Lung (tissue), 12 donors: ENCODE measurements around the gene UGCG. TPM values are rescaled to one million over a fixed set of nuclear protein-coding genes. Genes with fewer than 3 reads are reported as not detected.

Experiments used
- ATAC-seq: fragments of 200-7000 bp; cut with Tn5 transposase; one replicate; pipeline ENCODE4 v1.9.1; 2020; ENCODE audit warnings: moderate number of reproducible peaks; ENCODE audit not compliant: insufficient read depth, low FRiP score
- DNase-seq, 3 donors: peaks; one replicate each; pipeline ENCODE4 v3.0.0-alpha.2; 2013 to 2017
- H3K27ac ChIP-seq, 2 donors: one replicate each; pipeline ENCODE4 v1.5.1; 2013; ENCODE audit warnings: mild to moderate bottlenecking in 2 of 2, moderate library complexity in 2 of 2, control low read depth in 1 of 2, inconsistent platforms in 1 of 2, low read depth in 1 of 2, low read length in 1 of 2
- H3K27me3 ChIP-seq, 3 donors: one replicate each; pipeline ENCODE4 v1.5.1; 2013; ENCODE audit warnings: low read length in 2 of 3; ENCODE audit not compliant: control insufficient read depth in 3 of 3, insufficient read depth in 3 of 3
- H3K36me3 ChIP-seq, 4 donors: one replicate each; pipeline ENCODE4 v1.5.1; 2013; ENCODE audit warnings: low read length in 4 of 4, mild to moderate bottlenecking in 1 of 4, moderate library complexity in 1 of 4; ENCODE audit not compliant: control insufficient read depth in 4 of 4, insufficient read depth in 4 of 4
- H3K4me1 ChIP-seq, 5 donors: one replicate each; pipeline ENCODE4 v1.5.1; 2013; ENCODE audit warnings: low read length in 5 of 5, mild to moderate bottlenecking in 2 of 5, moderate library complexity in 1 of 5; ENCODE audit not compliant: control insufficient read depth in 5 of 5, insufficient read depth in 5 of 5
- H3K4me3 ChIP-seq: one replicate; pipeline ENCODE4 v1.5.1; 2013; ENCODE audit warnings: mild to moderate bottlenecking, control low read depth, moderate library complexity
- H3K9ac ChIP-seq, 2 donors: one replicate each; pipeline ENCODE4 v1.5.1; 2013; ENCODE audit warnings: low read length in 2 of 2, control low read depth in 1 of 2; ENCODE audit not compliant: insufficient read depth in 1 of 2
- H3K9me3 ChIP-seq, 4 donors: one replicate each; pipeline ENCODE4 v1.5.1; 2013; ENCODE audit warnings: low read length in 3 of 4, mild to moderate bottlenecking in 1 of 4, moderate library complexity in 1 of 4; ENCODE audit not compliant: control insufficient read depth in 4 of 4, insufficient read depth in 3 of 4
- CTCF ChIP-seq: IDR thresholded peaks from 2 replicates; pipeline ENCODE4 v1.5.1; 2012; ENCODE audit warnings: mild to moderate bottlenecking; ENCODE audit errors: control extremely low read depth, extremely low read depth
- WGBS, 2 donors: extraction: QIAGEN DNeasy Blood & Tissue Kit; methylation state at CpG; one replicate each; pipeline ENCODE4 v1.1.7; 2013; 5-methylcytosine and 5-hydroxymethylcytosine counted together
- polyA plus RNA-seq, 2 donors: library from polyadenylated mRNA; stranded (reverse); fragments of 200-250 nt; gene quantifications; one replicate each; pipeline ENCODE4 v1.2.1, GENCODE V29; 2013
- total RNA-seq, 2 donors: library from RNA; depleted of rRNA in 1 of 2; stranded (reverse); fragments of >200 nt in 1 of 2; gene quantifications; one replicate each; pipeline ENCODE4 v1.2.1, GENCODE V29; 2014 to 2021
- donor health status: control.
- donor health status: control.
- donor health status: Bipolar disorder and iron deficiency.
- donor health status: healthy.
- donor health status: DM: yes; HTN: yes; CAD: no.

Gene UGCG
- total and polyA plus RNA-seq, 4 donors = 32.2 to 157 (median 37.5) TPM

GRCh38 chr9:111925784-111926183 is 29.2 kb downstream of the UGCG start:
- DNase-seq = no peak
- H3K9ac ChIP-seq = no peak overlapping the region
- WGBS, 2 donors = 45 to 51% methylated on average over 2 of the region's 2 CpGs
- H3K27ac ChIP-seq = no peak overlapping the region
- no peak for ATAC-seq
- peaks cover 6 to 17% (median 10%) of the 10 kb centered on the region in 4 donors for H3K36me3 ChIP-seq
- H3K27me3 ChIP-seq = no peaks in the 10 kb centered on the region
- no peaks in the 10 kb centered on the region for H3K9me3 ChIP-seq
- H3K4me3 ChIP-seq = no peak overlapping the region
- peaks cover 0 to 4% (median 3%) of the 10 kb centered on the region in 5 donors for H3K4me1 ChIP-seq
- no peak for TF ChIP-seq CTCF

- TF ChIP-seq CTCF = no peak
- 33 to 44% methylated on average over 6 of the region's 6 CpGs for WGBS, 2 donors
- H3K9ac ChIP-seq = no peak overlapping the region
- H3K9me3 ChIP-seq = no peaks in the 10 kb centered on the region
- H3K4me3 ChIP-seq = no peak overlapping the region
- ATAC-seq (peak; percentile 75), DNase-seq (peak; percentile 28 to 74 (median 33))
- peaks cover 0 to 4% (median 3%) of the 10 kb centered on the region in 5 donors for H3K4me1 ChIP-seq
- H3K36me3 ChIP-seq = peaks cover 4 to 21% (median 10%) of the 10 kb centered on the region in 4 donors
- no peaks in the 10 kb centered on the region for H3K27me3 ChIP-seq
- peak overlapping the region in 1 of 2 donors; percentile 68 for H3K27ac ChIP-seq
Observed at GRCh38 chr9:111926421-111926875, 29.8 kb downstream of the UGCG start.

DNA sequence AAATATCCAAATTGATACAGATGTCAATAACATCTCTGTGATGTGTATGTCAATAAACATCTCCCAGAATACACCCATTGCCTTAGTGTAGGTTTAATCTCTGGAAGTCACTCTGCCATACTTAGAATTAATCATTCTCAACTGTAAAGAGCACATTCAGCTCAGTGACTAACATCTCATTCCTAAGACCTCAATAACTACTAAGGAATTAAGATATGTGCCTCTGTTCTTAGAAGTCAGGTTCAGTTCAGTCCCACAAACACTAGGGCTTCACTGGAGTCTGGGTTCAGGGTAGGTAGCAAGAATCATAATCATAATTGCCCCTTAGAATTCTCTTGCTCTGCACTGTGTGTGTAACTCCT is 31.7 kb downstream of the UGCG start:
- no peak for TF ChIP-seq CTCF
- Histone ChIP-seq H3K9ac (no peak overlapping the region), H3K27ac (no peak overlapping the region), H3K27me3 (no peaks in the 10 kb centered on the region), H3K36me3 (peaks cover 6 to 26% (median 16%) of the 10 kb centered on the region in 4 donors), H3K9me3 (no peaks in the 10 kb centered on the region), H3K4me1 (peaks cover 0 to 4% (median 3%) of the 10 kb centered on the region in 5 donors), H3K4me3 (no peak overlapping the region)
- DNase-seq (no peak), ATAC-seq (no peak)

DNA sequence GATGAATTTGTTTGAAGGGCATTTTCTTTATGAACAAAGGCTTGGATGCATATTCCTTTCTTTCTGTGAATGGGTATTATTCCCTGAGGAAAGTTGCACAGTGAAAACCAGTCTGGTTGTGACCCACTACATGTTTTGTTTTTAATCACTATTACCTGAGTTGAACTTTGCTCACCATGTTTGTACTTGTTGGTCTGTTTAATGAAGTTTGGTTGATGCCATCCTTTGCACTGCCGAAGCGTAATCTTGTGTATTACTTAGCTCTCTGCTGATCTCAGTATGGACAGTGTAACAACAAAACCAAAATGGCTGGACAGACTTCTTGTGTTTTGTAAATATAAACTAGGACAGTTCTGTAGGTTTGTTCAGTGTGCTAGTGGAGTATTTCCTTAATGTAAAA is 38.1 kb downstream of the UGCG start:
- Histone ChIP-seq H3K4me1 (peaks cover 0 to 4% (median 3%) of the 10 kb centered on the region in 5 donors), H3K9ac (no peak overlapping the region), H3K27me3 (no peaks in the 10 kb centered on the region), H3K9me3 (no peaks in the 10 kb centered on the region), H3K4me3 (no peak overlapping the region), H3K36me3 (peaks cover under 1 to 36% (median 12%) of the 10 kb centered on the region in 4 donors), H3K27ac (no peak overlapping the region)
- 97 to 100% methylated on average over 2 of the region's 2 CpGs for WGBS, 2 donors
- ATAC-seq (no peak), DNase-seq (no peak)
- no peak for TF ChIP-seq CTCF
